Keratinocyte (primary cell): ENCODE data around the gene ROS1.

Source experiments
- EZH2 ChIP-seq: IDR thresholded peaks from one replicate; pipeline ENCODE4 v1.6.1; 2012; ENCODE audit warnings: inconsistent platforms, mild to moderate bottlenecking, low read length, moderate library complexity
- TF ChIP-seq, protein P1 (sequence below), 3 experiments: IDR thresholded peaks in 1 of 3; conservative IDR thresholded peaks in 1 of 3; optimal IDR thresholded peaks in 1 of 3; 2 replicates in 2 of 3; 3 replicates in 1 of 3; pipeline versions ENCODE3 to v1.5.1; 2011; ENCODE audit warnings: low read length in 3 of 3, mild to moderate bottlenecking in 3 of 3, moderate library complexity in 2 of 3, control low read depth in 1 of 3, inconsistent platforms in 1 of 3; ENCODE audit not compliant: insufficient read depth in 2 of 3; ENCODE audit errors: extremely low read depth in 1 of 3

DNA sequence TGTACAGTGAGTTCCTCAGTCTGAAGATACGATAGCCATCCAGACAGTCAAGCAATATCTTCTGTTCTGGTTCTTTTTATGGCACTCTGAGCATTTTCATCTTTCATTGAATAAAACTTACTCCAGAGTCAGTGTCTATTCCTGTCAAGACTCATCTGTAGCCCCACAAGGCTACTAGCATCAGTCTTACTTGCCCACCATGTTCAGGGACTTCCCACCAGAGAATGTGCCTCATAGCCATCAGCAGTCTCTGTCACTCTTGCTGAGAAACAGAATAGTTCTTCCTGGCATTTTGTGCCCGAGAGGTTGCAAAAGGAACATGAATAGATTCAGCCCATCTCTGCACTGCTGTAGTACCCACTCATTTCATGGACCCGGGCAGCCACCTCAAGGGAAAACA lies 44.0 kb upstream of the ROS1 start:
- TF ChIP-seq, protein P1, sequence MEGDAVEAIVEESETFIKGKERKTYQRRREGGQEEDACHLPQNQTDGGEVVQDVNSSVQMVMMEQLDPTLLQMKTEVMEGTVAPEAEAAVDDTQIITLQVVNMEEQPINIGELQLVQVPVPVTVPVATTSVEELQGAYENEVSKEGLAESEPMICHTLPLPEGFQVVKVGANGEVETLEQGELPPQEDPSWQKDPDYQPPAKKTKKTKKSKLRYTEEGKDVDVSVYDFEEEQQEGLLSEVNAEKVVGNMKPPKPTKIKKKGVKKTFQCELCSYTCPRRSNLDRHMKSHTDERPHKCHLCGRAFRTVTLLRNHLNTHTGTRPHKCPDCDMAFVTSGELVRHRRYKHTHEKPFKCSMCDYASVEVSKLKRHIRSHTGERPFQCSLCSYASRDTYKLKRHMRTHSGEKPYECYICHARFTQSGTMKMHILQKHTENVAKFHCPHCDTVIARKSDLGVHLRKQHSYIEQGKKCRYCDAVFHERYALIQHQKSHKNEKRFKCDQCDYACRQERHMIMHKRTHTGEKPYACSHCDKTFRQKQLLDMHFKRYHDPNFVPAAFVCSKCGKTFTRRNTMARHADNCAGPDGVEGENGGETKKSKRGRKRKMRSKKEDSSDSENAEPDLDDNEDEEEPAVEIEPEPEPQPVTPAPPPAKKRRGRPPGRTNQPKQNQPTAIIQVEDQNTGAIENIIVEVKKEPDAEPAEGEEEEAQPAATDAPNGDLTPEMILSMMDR (optimal IDR thresholded peaks at IDR 0.05 in 1 of 3, IDR thresholded peaks at IDR 0.05 in 1 of 3, conservative IDR thresholded peaks at IDR 0.05 in 1 of 3; ENCODE audit: extremely low read depth in 1 of 3, insufficient read depth in 2 of 3, low read length in 3 of 3) = no peak
- TF ChIP-seq EZH2 = no peak
